CD4-positive, CD25-positive, alpha-beta regulatory T cell (primary cell): ENCODE measurements around the gene ADAM19. TPM values are rescaled to one million over a fixed set of nuclear protein-coding genes. Genes with fewer than 3 reads are reported as not detected.

Experiments
- ATAC-seq, 2 donors: fragments of 150-1000 bp; cut with Tn5 transposase; one replicate each; pipeline ENCODE4 v1.10.0; 2021; ENCODE audit warnings: low read depth in 2 of 2, moderate number of reproducible peaks in 2 of 2, moderate library complexity in 1 of 2
- DNase-seq, 3 donors: peaks; one replicate each; pipeline versions ENCODE4 v3.0.0 to v3.0.0-alpha.2; 2012 to 2022; ENCODE audit warnings: mixed read lengths in 1 of 3
- H3K27ac ChIP-seq: one replicate; pipeline ENCODE4 v1.7.0; 2013; ENCODE audit warnings: mild to moderate bottlenecking, low read length; ENCODE audit not compliant: insufficient read depth, poor library complexity, severe bottlenecking
- H3K27me3 ChIP-seq: one replicate; pipeline ENCODE4 v1.7.0; 2013; ENCODE audit warnings: low read length; ENCODE audit not compliant: control insufficient read depth, insufficient read depth
- H3K36me3 ChIP-seq: one replicate; pipeline ENCODE4 v1.7.0; 2013; ENCODE audit warnings: mild to moderate bottlenecking, low read length, moderate library complexity; ENCODE audit not compliant: control insufficient read depth, insufficient read depth
- H3K4me1 ChIP-seq: 2 replicates; pipeline ENCODE4 v1.7.0; 2013; ENCODE audit warnings: mild to moderate bottlenecking, low read length; ENCODE audit not compliant: insufficient read depth, control insufficient read depth, poor library complexity, severe bottlenecking
- H3K4me3 ChIP-seq: one replicate; pipeline ENCODE4 v1.7.0; 2013; ENCODE audit warnings: low read depth, mild to moderate bottlenecking, low read length, moderate library complexity
- H3K9me3 ChIP-seq, 2 experiments: 1 replicate in 1 of 2; 2 replicates in 1 of 2; pipeline ENCODE4 v1.7.0; 2013; ENCODE audit warnings: low read length in 2 of 2, mild to moderate bottlenecking in 1 of 2, moderate library complexity in 1 of 2; ENCODE audit not compliant: control insufficient read depth in 2 of 2
- H3K27ac Mint-ChIP-seq, 3 donors: one replicate each; pipeline ENCODE4 v1.8.0; 2020 to 2022; ENCODE audit warnings: mild to moderate bottlenecking in 3 of 3, mixed read lengths in 3 of 3, moderate library complexity in 2 of 3
- H3K27me3 Mint-ChIP-seq: one replicate; pipeline ENCODE4 v1.8.0; 2022; ENCODE audit warnings: mild to moderate bottlenecking, mixed read lengths
- H3K36me3 Mint-ChIP-seq: one replicate; pipeline ENCODE4 v1.8.0; 2020; ENCODE audit warnings: mixed read lengths
- H3K4me1 Mint-ChIP-seq, 4 donors: one replicate each; pipeline ENCODE4 v1.8.0; 2020 to 2022; ENCODE audit warnings: mixed read lengths in 4 of 4, mild to moderate bottlenecking in 1 of 4
- H3K4me3 Mint-ChIP-seq, 4 donors: one replicate each; pipeline ENCODE4 v1.8.0; 2020 to 2022; ENCODE audit warnings: mild to moderate bottlenecking in 4 of 4, mixed read lengths in 4 of 4, moderate library complexity in 3 of 4
- H3K9me3 Mint-ChIP-seq, 7 donors: one replicate each; pipeline ENCODE4 v1.8.0; 2020 to 2022; ENCODE audit warnings: mixed read lengths in 7 of 7, mild to moderate bottlenecking in 3 of 7, moderate library complexity in 2 of 7
- polyA plus RNA-seq, 4 donors: library from polyadenylated mRNA; unstranded; fragments of 300-500 nt; fragmentation: Illumina TruSeq; gene quantifications; one replicate each; pipeline ENCODE4 v1.2.3, GENCODE V29; 2021
- total RNA-seq: library from RNA; stranded (reverse); gene quantifications from one replicate; pipeline ENCODE4 v1.2.3, GENCODE V29; 2022

Gene ADAM19
- total and polyA plus RNA-seq, 5 donors from 2014 or later, result 5.5 to 113 (median 9.1) TPM

- Mint-ChIP-seq H3K4me1 (peaks cover 29 to 96% (median 68%) of the 10 kb centered on the region in 4 donors), H3K27me3 (no peaks in the 10 kb centered on the region), H3K36me3 (peaks cover 5% of the 10 kb centered on the region), H3K4me3 (peak overlapping the region in 3 of 4 donors; percentile 34 to 72 (median 66)), H3K9me3 (peaks cover 0 to 1% (median 0%) of the 10 kb centered on the region in 7 donors), H3K27ac (peak overlapping the region in 2 of 3 donors; percentile 11 to 85)
- Histone ChIP-seq H3K4me3 (no peak overlapping the region), H3K9me3 (no peaks in the 10 kb centered on the region), H3K27ac (peak overlapping the region; percentile 88), H3K27me3 (no peaks in the 10 kb centered on the region), H3K4me1 (peaks cover 92% of the 10 kb centered on the region), H3K36me3 (no peaks in the 10 kb centered on the region)
- DNase-seq (no peak), ATAC-seq (no peak)
These were observed 33.1 kb downstream of the ADAM19 start for GRCh38 chr5:157542282-157543000.

- H3K27ac Mint-ChIP-seq, result peak overlapping the region; percentile 77 to 85 (median 85)
- peak in 2 of 3 donors; percentile 22 to 85 for DNase-seq
These were observed 34.0 kb downstream of the ADAM19 start for GRCh38 chr5:157541447-157542118.

GRCh38 chr5:157540707-157541446 is 34.7 kb downstream of the ADAM19 start:
- H3K4me3 Mint-ChIP-seq, result peak overlapping the region; percentile 55 to 83 (median 76)
- peak overlapping the region; percentile 78 for H3K4me3 ChIP-seq
- H3K9me3 Mint-ChIP-seq, result peaks cover 0 to 1% (median 0%) of the 10 kb centered on the region in 7 donors
- H3K27me3 ChIP-seq, result no peaks in the 10 kb centered on the region
- peaks cover 29 to 85% (median 60%) of the 10 kb centered on the region in 4 donors for H3K4me1 Mint-ChIP-seq
- H3K4me1 ChIP-seq, result peaks cover 77% of the 10 kb centered on the region
- ATAC-seq, result peak; percentile 80
- peak overlapping the region; percentile 88 for H3K27ac ChIP-seq
- peaks cover 6% of the 10 kb centered on the region for H3K36me3 Mint-ChIP-seq
- peak; percentile 21 to 93 (median 66) for DNase-seq
- peaks cover 8% of the 10 kb centered on the region for H3K36me3 ChIP-seq
- H3K27me3 Mint-ChIP-seq, result no peaks in the 10 kb centered on the region
- peak overlapping the region; percentile 77 to 87 (median 85) for H3K27ac Mint-ChIP-seq
- no peaks in the 10 kb centered on the region for H3K9me3 ChIP-seq

More at GRCh38 chr5:157541447-157542118, 34.0 kb downstream of the ADAM19 start:
- H3K4me1 ChIP-seq, result peaks cover 84% of the 10 kb centered on the region
- Mint-ChIP-seq H3K27me3 (no peaks in the 10 kb centered on the region), H3K4me3 (peak overlapping the region; percentile 55 to 83 (median 76)), H3K4me1 (peaks cover 29 to 92% (median 66%) of the 10 kb centered on the region in 4 donors), H3K9me3 (peaks cover 0 to 1% (median 0%) of the 10 kb centered on the region in 7 donors), H3K36me3 (peaks cover 10% of the 10 kb centered on the region)
- peaks cover 6% of the 10 kb centered on the region for H3K36me3 ChIP-seq
- peak overlapping the region; percentile 78 for H3K4me3 ChIP-seq
- no peaks in the 10 kb centered on the region for H3K27me3 ChIP-seq
- peak overlapping the region; percentile 88 for H3K27ac ChIP-seq
- H3K9me3 ChIP-seq, result no peaks in the 10 kb centered on the region
- ATAC-seq, result peak; percentile 26 to 34

- peaks cover 69% of the 10 kb centered on the region for H3K4me1 ChIP-seq
These were observed 35.5 kb downstream of the ADAM19 start for GRCh38 chr5:157540124-157540523.

GRCh38 chr5:157539503-157540022 is 36.0 kb downstream of the ADAM19 start:
- Histone ChIP-seq H3K27ac (peak overlapping the region; percentile 88), H3K27me3 (no peaks in the 10 kb centered on the region), H3K36me3 (peaks cover 12% of the 10 kb centered on the region), H3K4me1 (peaks cover 64% of the 10 kb centered on the region), H3K9me3 (no peaks in the 10 kb centered on the region), H3K4me3 (peak overlapping the region; percentile 78)
- DNase-seq (no peak), ATAC-seq (no peak)
- Mint-ChIP-seq H3K27me3 (no peaks in the 10 kb centered on the region), H3K27ac (peak overlapping the region; percentile 77 to 87 (median 85)), H3K4me1 (peaks cover 20 to 76% (median 48%) of the 10 kb centered on the region in 4 donors), H3K4me3 (peak overlapping the region; percentile 55 to 81 (median 64)), H3K9me3 (peaks cover 0 to 1% (median 0%) of the 10 kb centered on the region in 7 donors), H3K36me3 (peaks cover 9% of the 10 kb centered on the region)

More at GRCh38 chr5:157540124-157540523, 35.5 kb downstream of the ADAM19 start:
- H3K4me3 ChIP-seq, result peak overlapping the region; percentile 78
- Mint-ChIP-seq H3K9me3 (peaks cover 0 to 1% (median 0%) of the 10 kb centered on the region in 7 donors), H3K27me3 (no peaks in the 10 kb centered on the region), H3K4me3 (peak overlapping the region; percentile 55 to 83 (median 76)), H3K27ac (peak overlapping the region; percentile 77 to 87 (median 85)), H3K4me1 (peaks cover 26 to 82% (median 54%) of the 10 kb centered on the region in 4 donors), H3K36me3 (peaks cover 9% of the 10 kb centered on the region)
- H3K27ac ChIP-seq, result peak overlapping the region; percentile 88
- H3K9me3 ChIP-seq, result no peaks in the 10 kb centered on the region
- H3K36me3 ChIP-seq, result peaks cover 10% of the 10 kb centered on the region
- ATAC-seq, result no peak
- no peaks in the 10 kb centered on the region for H3K27me3 ChIP-seq
- DNase-seq, result peak in 1 of 3 donors; percentile 36

- H3K9me3 ChIP-seq, result no peaks in the 10 kb centered on the region
- H3K4me1 Mint-ChIP-seq, result peaks cover 12 to 64% (median 39%) of the 10 kb centered on the region in 4 donors
- no peaks in the 10 kb centered on the region for H3K27me3 ChIP-seq
- H3K36me3 ChIP-seq, result peaks cover 23% of the 10 kb centered on the region
- H3K9me3 Mint-ChIP-seq, result peaks cover 0 to 1% (median 0%) of the 10 kb centered on the region in 7 donors
- no peak for ATAC-seq
- DNase-seq, result no peak
- peak overlapping the region; percentile 88 for H3K27ac ChIP-seq
- H3K36me3 Mint-ChIP-seq, result peaks cover 9% of the 10 kb centered on the region
- H3K4me1 ChIP-seq, result peaks cover 51% of the 10 kb centered on the region
- H3K4me3 ChIP-seq, result no peak overlapping the region
- peak overlapping the region in 1 of 4 donors; percentile 31 for H3K4me3 Mint-ChIP-seq
- peak overlapping the region in 1 of 3 donors; percentile 85 for H3K27ac Mint-ChIP-seq
- no peaks in the 10 kb centered on the region for H3K27me3 Mint-ChIP-seq
These were observed 37.3 kb downstream of the ADAM19 start for GRCh38 chr5:157538311-157538710.
